ENCODE measurements around the gene MTARC2.
"Not testable (repeated sequence)": the region's sequence is repeated elsewhere in the genome, so short reads cannot be mapped to it uniquely, and the experiment has no call there.

The MTARC2 gene

GRCh38 chr1:220748089-220748934 is at the start of gene MTARC2:
Gene MTARC2 (plus strand): TSS chr1:220748322. CDS start chr1:220748532, 210 bp downstream.
- DNase-seq (ENCODE audit: low spot score), result peak; percentile 47

GRCh38 chr1:220698607-220699016 is 49.5 kb upstream of the MTARC2 start:
- DNase-seq (ENCODE audit: low spot score), result no peak

- no peak for DNase-seq (ENCODE audit: low spot score)
These were observed 49.1 kb upstream of the MTARC2 start for GRCh38 chr1:220699044-220699443.

GRCh38 chr1:220700556-220701179 is 47.5 kb upstream of the MTARC2 start:
- DNase-seq (ENCODE audit: low spot score), result no peak

DNA sequence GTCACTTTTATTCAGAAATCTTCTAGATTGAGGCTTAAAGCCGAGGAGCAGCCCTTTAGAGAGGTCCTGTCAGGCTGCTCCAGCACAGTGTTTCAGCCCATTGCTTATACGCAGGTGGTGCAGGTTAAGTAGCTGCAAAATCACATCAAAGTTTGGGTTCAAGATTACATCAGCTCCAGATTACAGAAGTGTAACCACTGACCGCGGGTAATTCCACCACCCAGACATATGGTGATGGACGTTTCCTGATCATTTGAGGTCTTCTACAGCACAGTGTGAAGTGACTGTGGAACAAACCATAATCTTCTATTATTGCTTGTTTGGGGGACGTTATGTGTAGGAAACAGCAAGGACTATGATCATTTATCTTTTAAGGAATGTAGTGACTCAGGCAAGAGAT is 46.1 kb upstream of the MTARC2 start:
- no peak for DNase-seq (ENCODE audit: low spot score)

GRCh38 chr1:220702733-220703270 is 45.3 kb upstream of the MTARC2 start:
- no peak for DNase-seq (ENCODE audit: low spot score)

GRCh38 chr1:220703305-220703704 is 44.8 kb upstream of the MTARC2 start:
- DNase-seq (ENCODE audit: low spot score), result no peak

DNA sequence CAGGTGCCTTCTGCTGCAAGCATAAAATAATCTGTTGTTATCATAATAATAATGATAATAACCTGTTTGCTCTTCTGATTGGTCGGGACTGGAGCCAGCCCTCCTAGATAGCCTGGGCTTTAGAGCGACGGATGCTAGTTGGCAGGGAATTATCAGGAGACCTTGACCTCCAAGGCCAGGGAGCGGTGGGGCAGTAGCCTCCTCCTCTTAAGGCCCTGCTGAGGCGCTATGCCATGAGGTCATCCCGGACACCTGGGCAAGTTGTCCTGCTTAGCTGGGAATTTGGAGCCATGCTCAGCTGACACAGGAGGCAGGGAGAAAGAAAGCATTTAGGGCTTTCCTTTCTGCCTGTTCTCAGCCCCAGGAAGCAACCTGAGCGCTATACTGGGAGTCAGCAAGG is 42.3 kb upstream of the MTARC2 start:
- no peak for DNase-seq (ENCODE audit: low spot score)

GRCh38 chr1:220706480-220706879 is 41.6 kb upstream of the MTARC2 start:
- no peak for DNase-seq (ENCODE audit: low spot score)

DNA sequence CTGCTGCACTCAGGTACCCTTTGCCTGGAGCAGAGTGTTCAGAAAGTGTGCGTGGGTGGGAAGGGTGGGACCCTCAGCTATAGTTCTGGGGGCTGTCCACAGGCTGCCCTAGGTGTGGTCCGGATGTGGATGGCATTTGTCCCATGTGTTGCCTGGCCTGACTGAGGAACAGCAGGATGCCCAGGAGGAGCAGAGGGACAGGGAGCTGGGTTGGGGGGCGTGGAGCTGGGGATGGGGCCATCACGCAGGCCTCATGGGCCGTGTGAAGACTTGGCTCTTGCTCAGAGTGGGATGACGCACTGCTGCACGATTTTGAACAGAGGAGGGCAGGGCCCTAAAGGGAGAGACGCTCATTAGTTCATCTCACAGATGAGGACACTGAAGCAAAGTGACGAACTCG is 41.0 kb upstream of the MTARC2 start:
- DNase-seq (ENCODE audit: low spot score), result no peak

GRCh38 chr1:220708244-220708643 is 39.9 kb upstream of the MTARC2 start:
- DNase-seq (ENCODE audit: low spot score), result no peak

DNA sequence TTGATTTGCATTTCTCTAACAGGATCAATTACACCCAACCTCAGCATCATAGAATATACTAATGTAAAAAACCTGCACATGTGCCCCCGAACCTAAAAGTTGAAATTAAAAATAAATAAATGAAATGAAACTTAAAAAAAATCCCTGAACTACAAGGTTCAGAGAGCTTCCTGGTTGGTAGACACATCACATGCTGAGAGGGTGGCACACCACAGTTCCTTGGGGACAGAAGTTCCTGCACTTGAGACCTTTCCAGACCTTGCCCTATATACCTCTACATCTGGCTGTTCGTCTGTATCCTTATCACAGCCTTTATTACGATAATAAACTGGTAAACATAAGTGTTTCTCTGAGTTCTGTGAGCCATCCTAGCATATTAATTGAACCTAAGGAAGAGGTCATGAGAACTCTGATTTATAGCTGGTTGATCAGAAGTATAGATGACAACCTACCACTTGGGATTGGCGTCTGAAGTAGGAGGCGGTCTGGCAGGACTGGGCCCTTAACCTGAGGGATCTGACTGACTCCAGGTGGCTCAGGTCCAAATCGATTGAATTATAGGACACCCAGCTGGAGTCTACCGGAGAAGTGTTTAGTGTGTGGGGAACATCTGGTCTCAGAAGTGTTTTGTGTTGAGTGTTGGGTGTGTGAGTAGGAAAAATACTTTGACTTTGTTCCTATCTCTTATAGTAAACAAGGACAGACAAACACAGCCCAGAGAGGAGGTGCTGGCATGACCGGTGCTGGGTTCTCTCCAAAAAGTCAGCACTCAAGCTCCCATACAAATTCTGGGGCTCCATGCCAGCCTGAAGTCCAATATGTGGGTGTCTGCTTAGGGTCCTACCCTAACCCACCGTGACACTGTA is 39.0 kb upstream of the MTARC2 start:
- no peak for DNase-seq (ENCODE audit: low spot score)

- DNase-seq (ENCODE audit: low spot score), result no peak
These were observed 37.8 kb upstream of the MTARC2 start for GRCh38 chr1:220710333-220710732.

- DNase-seq (ENCODE audit: low spot score), result no peak
These were observed 36.9 kb upstream of the MTARC2 start for GRCh38 chr1:220711056-220711809.

DNA sequence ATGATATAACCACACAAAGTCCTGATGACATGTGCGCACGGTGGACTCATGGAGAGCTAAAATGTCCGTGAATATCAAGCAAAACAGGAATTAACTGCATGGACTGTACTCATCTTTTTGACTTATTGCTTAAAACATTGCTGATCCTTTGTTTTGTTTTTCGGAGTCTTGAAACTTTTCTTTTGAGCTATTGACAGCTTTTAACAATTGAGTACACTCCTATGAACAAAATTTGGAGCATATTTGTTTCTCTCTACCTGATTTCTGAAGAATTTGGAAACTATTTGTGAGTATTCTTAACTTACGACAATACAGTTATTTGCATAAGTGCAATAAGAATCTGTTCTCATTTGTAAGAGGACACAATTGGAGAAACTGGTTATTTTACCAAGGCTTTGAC is 32.1 kb upstream of the MTARC2 start:
- not testable (repeated sequence) for DNase-seq (ENCODE audit: low spot score)

DNA sequence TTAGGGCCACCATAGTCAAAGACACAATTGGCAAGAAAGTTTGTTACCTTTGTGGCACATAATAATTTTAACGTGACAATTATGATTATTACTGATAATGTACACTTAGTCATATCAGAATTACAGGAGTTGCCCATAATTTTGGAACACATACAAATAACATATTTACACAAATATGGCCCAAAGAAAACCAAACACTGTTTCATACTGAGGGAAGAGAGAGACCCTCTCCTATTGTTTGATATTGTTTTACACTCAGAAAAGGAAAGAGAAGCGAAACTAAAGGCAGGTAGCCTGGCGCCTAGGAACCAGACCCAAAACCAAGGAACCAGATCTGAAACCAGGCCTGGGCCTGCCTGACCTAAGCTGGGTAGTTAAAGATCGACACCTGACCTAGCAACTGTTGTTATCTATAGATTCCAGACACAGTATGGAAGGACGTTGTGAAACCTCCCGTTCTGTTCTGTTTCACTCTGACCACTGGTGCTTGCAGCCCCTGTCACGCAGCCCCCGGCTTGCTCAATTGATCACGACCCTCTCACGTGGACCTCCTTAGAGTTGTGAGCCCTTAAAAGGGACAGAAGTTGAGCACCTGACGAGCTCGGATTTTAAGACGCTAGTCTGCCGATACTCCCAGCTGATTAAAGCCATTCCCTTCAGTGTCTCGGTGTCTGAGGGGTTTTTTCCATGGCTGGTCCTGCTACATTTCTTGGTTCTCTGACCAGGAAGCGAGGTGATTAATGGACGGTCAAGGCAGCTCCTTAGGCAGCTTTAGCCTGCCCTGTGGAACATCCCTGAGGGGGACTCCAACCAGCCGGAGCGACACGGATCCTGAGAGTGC is 30.1 kb upstream of the MTARC2 start:
- no peak for DNase-seq (ENCODE audit: low spot score)

DNA sequence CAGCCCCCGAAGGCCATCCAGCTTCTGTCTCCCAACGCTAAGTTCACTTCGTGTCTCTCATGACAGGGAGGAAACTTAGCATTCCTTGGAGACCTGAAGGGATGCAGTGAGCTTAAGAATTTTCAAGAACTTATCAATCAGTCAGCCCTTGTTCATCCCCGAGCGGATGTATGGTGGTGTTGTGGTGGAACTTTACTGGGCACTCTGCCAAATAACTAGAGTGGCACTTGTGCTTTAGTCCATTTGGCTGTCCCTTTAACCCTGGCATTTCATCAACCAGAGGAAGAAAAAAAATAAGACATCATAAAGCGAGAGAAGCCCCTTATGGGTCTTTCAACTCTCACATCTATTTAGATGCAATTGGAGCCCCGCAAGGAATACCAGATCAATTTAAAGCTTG is 26.9 kb upstream of the MTARC2 start:
- not testable (repeated sequence) for DNase-seq (ENCODE audit: low spot score)

DNA sequence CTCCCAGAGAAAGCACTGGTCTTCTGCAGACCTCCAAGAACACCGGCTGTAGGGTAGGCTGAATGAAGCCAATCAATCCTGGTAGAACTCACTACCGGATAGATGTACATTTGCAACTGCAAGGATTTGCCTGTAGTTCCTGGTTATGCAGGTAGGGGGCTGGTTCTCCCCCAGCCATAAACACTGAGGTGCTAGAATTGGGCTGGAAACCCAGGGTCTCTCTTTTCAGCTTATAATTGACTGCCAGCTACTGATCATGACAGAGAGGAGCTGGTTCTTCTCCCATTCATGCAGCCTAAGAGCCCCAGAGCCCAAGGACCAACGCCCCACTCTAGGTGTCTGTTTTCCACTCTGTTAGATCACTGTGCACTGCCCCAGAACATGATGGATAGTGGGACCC is 21.5 kb upstream of the MTARC2 start:
- no peak for DNase-seq (ENCODE audit: low spot score)

DNA sequence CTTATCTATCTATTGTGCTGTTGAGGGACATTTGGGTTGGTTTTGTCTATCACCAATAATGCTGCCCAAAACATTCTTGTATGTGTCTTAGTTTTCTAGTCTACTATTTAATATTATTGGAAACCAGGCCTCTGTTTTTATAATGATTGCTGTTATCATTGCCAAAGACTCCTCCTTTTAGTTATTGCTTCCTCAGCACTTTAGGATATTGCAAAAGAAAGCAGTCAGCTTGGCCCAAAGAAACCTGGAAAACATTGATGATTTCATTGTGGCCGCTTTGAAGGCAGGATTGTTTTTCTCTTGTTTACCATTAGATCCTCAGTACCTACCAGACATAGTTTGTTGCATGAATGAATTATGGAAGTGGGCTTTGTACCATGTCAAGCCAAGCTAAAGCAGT is 20.6 kb upstream of the MTARC2 start:
- no peak for DNase-seq (ENCODE audit: low spot score)

- no peak for DNase-seq (ENCODE audit: low spot score)
These were observed 17.6 kb upstream of the MTARC2 start for GRCh38 chr1:220730486-220730885.

DNA sequence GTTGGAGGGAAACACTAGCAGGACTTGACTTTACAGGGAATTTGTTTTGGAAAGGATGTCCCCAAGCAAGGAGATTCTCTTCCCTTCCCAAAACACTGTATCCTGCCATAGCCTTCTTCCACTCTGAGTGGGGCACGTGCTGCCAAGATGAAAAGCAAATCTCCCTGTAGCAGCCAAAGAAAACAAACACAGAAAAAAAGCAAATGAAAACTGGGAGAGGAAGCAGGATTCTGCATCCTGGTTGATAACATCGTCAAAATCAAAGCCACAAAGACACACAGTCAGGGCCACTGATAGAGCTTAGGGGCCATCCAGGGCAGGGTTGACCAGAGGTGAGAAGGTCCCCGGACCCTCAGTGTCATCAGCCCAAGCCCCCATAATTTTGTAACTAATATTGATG is 16.0 kb upstream of the MTARC2 start:
- no peak for DNase-seq (ENCODE audit: low spot score)
